Sciatic nerve (tissue), 2 donors: ENCODE results near the gene BICRAL. TPM values are rescaled to one million over a fixed set of nuclear protein-coding genes. Genes with fewer than 3 reads are reported as not detected.
A peak's percentile ranks its signal among the peaks of the same experiment; 100 is the strongest.
"Not testable (repeated sequence)": the region's sequence is repeated elsewhere in the genome, so short reads cannot be mapped to it uniquely, and the experiment has no call there.

Experiments
- ATAC-seq: fragments of 200-7000 bp; cut with Tn5 transposase; one replicate; pipeline ENCODE4 v1.9.1; 2020; ENCODE audit warnings: mild to moderate bottlenecking, moderate library complexity
- DNase-seq: peaks from one replicate; pipeline ENCODE4 v3.0.0-alpha.2; 2020; ENCODE audit warnings: low spot score
- intact Hi-C: fragments of 100-400 bp; cut with DNase I; formaldehyde crosslinking; loops from one replicate; pipeline ENCODE4 v1.14.2; 2022
- total RNA-seq: library from RNA; stranded (reverse); fragmentation: NEBNext Ultra II Directional; extraction: Animal tissue kit (Norgen Biotek cat#: 25700); gene quantifications from one replicate; pipeline ENCODE4 v1.2.1, GENCODE V29; 2021
- donor health status: DM: no; HTN: no; CAD: no.
- donor health status: DM: no; HTN: no; CAD: no.

The BICRAL gene
- total RNA-seq, 1 donor from 2014 or later: 27.7 TPM

GRCh38 chr6:42784717-42785498, 3.1 kb downstream of the BICRAL start:
- DNase-seq (no peak), ATAC-seq (no peak)
- intact Hi-C loops: loop anchor here (2.0 to 5.0 kb wide), 2 partner anchors 38 to 237 kb away; partner anchors contain the start of genes RRP36 and TBCC

GRCh38 chr6:42786525-42786985, 4.7 kb downstream of the BICRAL start:
- intact Hi-C loops: loop anchor here (5.0 kb wide), 1 partner anchor 236 kb away; the partner anchor contains the start of gene RRP36
- no peak for DNase-seq
- no peak for ATAC-seq

GRCh38 chr6:42787063-42787472, 5.2 kb downstream of the BICRAL start:
- intact Hi-C loops: loop anchor here (5.0 kb wide), 1 partner anchor 235 kb away; the partner anchor contains the start of gene RRP36
- no peak for ATAC-seq

GRCh38 chr6:42788671-42789070, 6.8 kb downstream of the BICRAL start:
- no peak for ATAC-seq

More at GRCh38 chr6:42787063-42787472, 5.2 kb downstream of the BICRAL start:
- no peak for DNase-seq

GRCh38 chr6:42790549-42791181, 8.8 kb downstream of the BICRAL start:
- intact Hi-C loops: no loop called here
- ATAC-seq: peak; percentile 33

More at GRCh38 chr6:42788671-42789070, 6.8 kb downstream of the BICRAL start:
- intact Hi-C loops: loop anchor here (5.0 kb wide), 1 partner anchor 234 kb away; the partner anchor contains the start of gene RRP36
- no peak for DNase-seq

GRCh38 chr6:42791706-42792320, 10.0 kb downstream of the BICRAL start:
- ATAC-seq (no peak), DNase-seq (no peak)
- intact Hi-C loops: no loop called here

More at GRCh38 chr6:42790549-42791181, 8.8 kb downstream of the BICRAL start:
- no peak for DNase-seq

- ATAC-seq (no peak), DNase-seq (no peak)
- intact Hi-C loops: no loop called here
Measured at GRCh38 chr6:42795651-42796050, 13.8 kb downstream of the BICRAL start.

GRCh38 chr6:42796171-42796570, 14.3 kb downstream of the BICRAL start:
- no peak for ATAC-seq
- DNase-seq: no peak
- intact Hi-C loops: no loop called here

GRCh38 chr6:42797696-42798095, 15.8 kb downstream of the BICRAL start:
- intact Hi-C loops, DNase-seq, ATAC-seq: not testable (repeated sequence)

GRCh38 chr6:42805297-42805861, 23.5 kb downstream of the BICRAL start:
- no peak for DNase-seq
- intact Hi-C loops: no loop called here
- ATAC-seq: no peak

GRCh38 chr6:42806359-42806758, 24.5 kb downstream of the BICRAL start:
- DNase-seq, ATAC-seq, intact Hi-C loops: not testable (repeated sequence)

GRCh38 chr6:42808492-42809483, 26.9 kb downstream of the BICRAL start:
- ATAC-seq (peak; percentile 61), DNase-seq (no peak)
- intact Hi-C loops: no loop called here

GRCh38 chr6:42813074-42813645, 31.3 kb downstream of the BICRAL start:
- intact Hi-C loops: no loop called here
- no peak for DNase-seq
- ATAC-seq: no peak

GRCh38 chr6:42813906-42814444, 32.1 kb downstream of the BICRAL start:
- no peak for ATAC-seq
- intact Hi-C loops: no loop called here

GRCh38 chr6:42815726-42816125, 33.9 kb downstream of the BICRAL start:
- ATAC-seq, DNase-seq, intact Hi-C loops: not testable (repeated sequence)

More at GRCh38 chr6:42813906-42814444, 32.1 kb downstream of the BICRAL start:
- DNase-seq: no peak

GRCh38 chr6:42817907-42818306, 36.1 kb downstream of the BICRAL start:
- DNase-seq: no peak
- intact Hi-C loops: no loop called here
- ATAC-seq: no peak

GRCh38 chr6:42818416-42818815, 36.6 kb downstream of the BICRAL start:
- intact Hi-C loops: no loop called here
- no peak for DNase-seq
- ATAC-seq: no peak
